Parathyroid adenoma (tissue), 2 donors: ENCODE results near the gene CLCN1.

Source experiments
- H2AFZ ChIP-seq: fragments of 300-600 bp; sonication (generic); one replicate; pipeline ENCODE4 v1.7.0; 2017; ENCODE audit warnings: antibody characterized with exemption, mild to moderate bottlenecking
- H3K27ac ChIP-seq: fragments of 300-600 bp; sonication (generic); one replicate; pipeline ENCODE4 v1.7.0; 2017
- H3K27me3 ChIP-seq: fragments of 300-600 bp; sonication (generic); one replicate; pipeline ENCODE4 v1.7.0; 2017; ENCODE audit warnings: low read length; ENCODE audit not compliant: control insufficient read depth, insufficient read depth
- H3K36me3 ChIP-seq: fragments of 300-600 bp; sonication (generic); one replicate; pipeline ENCODE4 v1.7.0; 2017; ENCODE audit warnings: low read length; ENCODE audit not compliant: control insufficient read depth, insufficient read depth
- H3K4me1 ChIP-seq: fragments of 300-600 bp; sonication (generic); one replicate; pipeline ENCODE4 v1.7.0; 2017; ENCODE audit warnings: control low read depth
- H3K4me2 ChIP-seq: fragments of 300-600 bp; sonication (generic); one replicate; pipeline ENCODE4 v1.7.0; 2017; ENCODE audit warnings: low read length
- H3K4me3 ChIP-seq: fragments of 300-600 bp; sonication (generic); one replicate; pipeline ENCODE4 v1.7.0; 2017; ENCODE audit warnings: low read depth, low read length
- H3K79me2 ChIP-seq: fragments of 300-600 bp; sonication (generic); one replicate; pipeline ENCODE4 v1.7.0; 2017; ENCODE audit warnings: control low read depth
- H3K9ac ChIP-seq: fragments of 300-600 bp; sonication (generic); one replicate; pipeline ENCODE4 v1.7.0; 2017; ENCODE audit warnings: mild to moderate bottlenecking
- H3K9me3 ChIP-seq: fragments of 300-600 bp; sonication (generic); one replicate; pipeline ENCODE4 v1.7.0; 2017; ENCODE audit warnings: low read length; ENCODE audit not compliant: control insufficient read depth
- CTCF ChIP-seq: fragments of 300-600 bp; sonication (generic); IDR thresholded peaks from one replicate; pipeline ENCODE4 v1.7.0; 2017; ENCODE audit warnings: antibody characterized with exemption, mild to moderate bottlenecking
- donor health status: primary hyperparathyroidism.

CLCN1 gene

GRCh38 chr7:143314127-143314526 lies 1.8 kb upstream of the CLCN1 start:
- no peaks in the 10 kb centered on the region for H3K36me3 ChIP-seq
- H3K27ac ChIP-seq = no peak overlapping the region
- H3K27me3 ChIP-seq = no peaks in the 10 kb centered on the region
- H3K4me3 ChIP-seq = no peak overlapping the region
- no peak overlapping the region for H2AFZ ChIP-seq
- H3K9me3 ChIP-seq = no peaks in the 10 kb centered on the region
- no peak for TF ChIP-seq CTCF
- no peak overlapping the region for H3K9ac ChIP-seq
- H3K4me2 ChIP-seq = no peak overlapping the region
- H3K4me1 ChIP-seq = peaks cover 6% of the 10 kb centered on the region
- no peaks in the 10 kb centered on the region for H3K79me2 ChIP-seq

GRCh38 chr7:143316492-143316891 lies 581 bp downstream of the CLCN1 start:
- no peak overlapping the region for H3K27ac ChIP-seq
- H3K9ac ChIP-seq = no peak overlapping the region
- no peaks in the 10 kb centered on the region for H3K9me3 ChIP-seq
- H3K27me3 ChIP-seq = no peaks in the 10 kb centered on the region
- no peaks in the 10 kb centered on the region for H3K79me2 ChIP-seq
- no peak overlapping the region for H3K4me3 ChIP-seq
- H3K4me1 ChIP-seq = peaks cover 6% of the 10 kb centered on the region
- no peaks in the 10 kb centered on the region for H3K36me3 ChIP-seq
- TF ChIP-seq CTCF = no peak
- H3K4me2 ChIP-seq = no peak overlapping the region
- no peak overlapping the region for H2AFZ ChIP-seq

GRCh38 chr7:143318661-143319060 lies 2.8 kb downstream of the CLCN1 start:
- peak overlapping the region; percentile 34 for H3K27ac ChIP-seq

GRCh38 chr7:143320620-143321019 lies 4.7 kb downstream of the CLCN1 start:
- H3K27ac ChIP-seq = no peak overlapping the region
- H3K4me3 ChIP-seq = no peak overlapping the region
- H3K36me3 ChIP-seq = no peaks in the 10 kb centered on the region
- no peak for TF ChIP-seq CTCF
- H3K4me1 ChIP-seq = peaks cover 6% of the 10 kb centered on the region
- H3K79me2 ChIP-seq = no peaks in the 10 kb centered on the region
- H3K9ac ChIP-seq = no peak overlapping the region
- H3K4me2 ChIP-seq = no peak overlapping the region
- no peaks in the 10 kb centered on the region for H3K27me3 ChIP-seq
- peak overlapping the region; percentile 11 for H2AFZ ChIP-seq
- no peaks in the 10 kb centered on the region for H3K9me3 ChIP-seq

More at GRCh38 chr7:143318661-143319060, 2.8 kb downstream of the CLCN1 start:
- H3K4me3 ChIP-seq = no peak overlapping the region
- peak overlapping the region; percentile 84 for H2AFZ ChIP-seq
- TF ChIP-seq CTCF = no peak
- no peaks in the 10 kb centered on the region for H3K9me3 ChIP-seq
- no peaks in the 10 kb centered on the region for H3K36me3 ChIP-seq
- H3K79me2 ChIP-seq = no peaks in the 10 kb centered on the region
- no peaks in the 10 kb centered on the region for H3K27me3 ChIP-seq
- H3K4me2 ChIP-seq = no peak overlapping the region
- peaks cover 6% of the 10 kb centered on the region for H3K4me1 ChIP-seq
- H3K9ac ChIP-seq = no peak overlapping the region

- H3K27ac ChIP-seq = no peak overlapping the region
- H3K79me2 ChIP-seq = no peaks in the 10 kb centered on the region
- no peak overlapping the region for H3K4me3 ChIP-seq
- no peaks in the 10 kb centered on the region for H3K9me3 ChIP-seq
- H3K4me1 ChIP-seq = peaks cover 6% of the 10 kb centered on the region
- H3K4me2 ChIP-seq = no peak overlapping the region
- H3K36me3 ChIP-seq = no peaks in the 10 kb centered on the region
- no peaks in the 10 kb centered on the region for H3K27me3 ChIP-seq
- no peak for TF ChIP-seq CTCF
- H3K9ac ChIP-seq = no peak overlapping the region
- H2AFZ ChIP-seq = no peak overlapping the region
Measured at GRCh38 chr7:143321242-143321641, 5.3 kb downstream of the CLCN1 start.
